Esophagus muscularis mucosa (tissue), 4 donors: ENCODE data around the gene TBL3. TPM values are rescaled to one million over a fixed set of nuclear protein-coding genes. Genes with fewer than 3 reads are reported as not detected.

ENCODE experiments used
- DNase-seq: peaks from one replicate; pipeline ENCODE4 v3.0.0-alpha.2; 2017; ENCODE audit errors: extremely low spot score
- H3K27ac ChIP-seq, 4 donors: fragments of 200-600 bp; sonication (generic); replicated peaks in 1 of 4; 1 replicate in 3 of 4; 2 replicates in 1 of 4; pipeline ENCODE4 v1.5.1; 2016 to 2019; ENCODE audit warnings: mild to moderate bottlenecking in 1 of 4
- H3K27me3 ChIP-seq, 4 donors: fragments of 200-600 bp; sonication (generic); one replicate each; pipeline versions ENCODE4 v1.5.1 to v1.6.0; 2016 to 2019
- H3K36me3 ChIP-seq, 4 donors: fragments of 200-600 bp; sonication (generic); one replicate each; pipeline ENCODE4 v1.5.1; 2016 to 2019
- H3K4me1 ChIP-seq, 4 donors: fragments of 200-600 bp; sonication (generic); one replicate each; pipeline ENCODE4 v1.5.1; 2016 to 2019
- H3K4me3 ChIP-seq, 4 donors: fragments of 200-600 bp; sonication (generic); 1 replicate in 2 of 4; 2 replicates in 2 of 4; pipeline ENCODE4 v1.5.1; 2016 to 2019; ENCODE audit warnings: mild to moderate bottlenecking in 4 of 4, moderate library complexity in 1 of 4
- H3K9me3 ChIP-seq, 4 donors: fragments of 200-600 bp; sonication (generic); 1 replicate in 3 of 4; 2 replicates in 1 of 4; pipeline ENCODE4 v1.5.1; 2016 to 2019
- CTCF ChIP-seq, 3 experiments: fragments of 200-600 bp in 2 of 3; fragments of 450-650 bp in 1 of 3; sonication (generic) in 2 of 3; IDR thresholded peaks; one replicate each; pipeline ENCODE4 v1.5.1; 2017 to 2019; ENCODE audit warnings: antibody characterized with exemption in 3 of 3, mild to moderate bottlenecking in 2 of 3, moderate library complexity in 1 of 3
- EP300 ChIP-seq: sonication (generic); formaldehyde crosslinking; IDR thresholded peaks from one replicate; pipeline ENCODE4 v1.6.1; 2017; ENCODE audit warnings: antibody characterized with exemption
- POLR2A ChIP-seq: fragments of 450-650 bp; IDR thresholded peaks from one replicate; pipeline ENCODE4 v1.6.1; 2017; ENCODE audit warnings: antibody characterized with exemption, moderate library complexity, mild to moderate bottlenecking, low read depth
- POLR2AphosphoS5 ChIP-seq, 2 donors: sonication (generic); formaldehyde crosslinking; IDR thresholded peaks; one replicate each; pipeline ENCODE4 v1.6.1; 2017; ENCODE audit warnings: antibody characterized with exemption in 2 of 2
- WGBS: methylation state at CpG from one replicate; pipeline ENCODE4 v1.1.5; 2018; 5-methylcytosine and 5-hydroxymethylcytosine counted together
- intact Hi-C: fragments of 100-400 bp; cut with DNase I; formaldehyde crosslinking; loops from one replicate; pipeline ENCODE4 v1.15.1; 2023
- total RNA-seq, 4 donors: library from RNA; depleted of rRNA; stranded (reverse); fragments of >200 nt; gene quantifications; one replicate each; pipeline versions ENCODE4 v1.1.0 to v1.2.1, GENCODE V29; 2016

TBL3 gene
- total RNA-seq, 4 donors from 2014 or later = 27.0 to 42.9 (median 36.9) TPM

DNA sequence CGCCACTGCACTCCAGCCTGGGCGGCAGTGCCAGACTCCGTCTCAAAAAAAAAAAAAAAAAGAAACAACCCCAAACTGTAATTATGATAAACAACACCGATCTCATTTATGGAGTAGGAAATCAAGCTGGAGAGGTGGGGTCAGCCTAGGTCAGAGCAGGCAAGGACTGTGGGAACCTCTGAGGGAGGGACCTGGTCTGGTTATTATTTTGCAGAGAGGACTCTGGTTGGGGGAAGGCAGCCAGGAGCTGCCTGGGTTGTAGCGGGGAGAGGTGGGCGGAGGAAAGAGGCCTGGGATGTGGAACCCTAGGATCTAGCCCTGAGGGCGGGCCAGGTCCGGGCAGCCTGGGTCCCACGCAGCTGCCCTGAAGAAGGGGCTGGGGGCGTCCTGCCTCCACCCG lies 42.7 kb upstream of the TBL3 start:
- WGBS = 10% methylated on average over 5 of the region's 11 CpGs
- Histone ChIP-seq H3K27me3 (peaks cover 0 to 32% (median 0%) of the 10 kb centered on the region in 4 donors), H3K4me3 (peak overlapping the region; percentile 74 to 76 (median 76)), H3K9me3 (no peaks in the 10 kb centered on the region), H3K4me1 (peaks cover 7 to 19% (median 13%) of the 10 kb centered on the region in 4 donors), H3K27ac (peak overlapping the region; percentile 81 to 86 (median 83)), H3K36me3 (no peaks in the 10 kb centered on the region)
- TF ChIP-seq CTCF (IDR thresholded peaks at IDR 0.05) = no peak
- no peak for TF ChIP-seq POLR2A
- TF ChIP-seq EP300 = no peak
- TF ChIP-seq POLR2AphosphoS5 (IDR thresholded peaks at IDR 0.05) = no peak
- intact Hi-C loops = loop anchor here (2.0 kb wide), 1 partner anchor 68 kb away; no protein-coding TSS in a partner anchor
- no peak for DNase-seq

DNA sequence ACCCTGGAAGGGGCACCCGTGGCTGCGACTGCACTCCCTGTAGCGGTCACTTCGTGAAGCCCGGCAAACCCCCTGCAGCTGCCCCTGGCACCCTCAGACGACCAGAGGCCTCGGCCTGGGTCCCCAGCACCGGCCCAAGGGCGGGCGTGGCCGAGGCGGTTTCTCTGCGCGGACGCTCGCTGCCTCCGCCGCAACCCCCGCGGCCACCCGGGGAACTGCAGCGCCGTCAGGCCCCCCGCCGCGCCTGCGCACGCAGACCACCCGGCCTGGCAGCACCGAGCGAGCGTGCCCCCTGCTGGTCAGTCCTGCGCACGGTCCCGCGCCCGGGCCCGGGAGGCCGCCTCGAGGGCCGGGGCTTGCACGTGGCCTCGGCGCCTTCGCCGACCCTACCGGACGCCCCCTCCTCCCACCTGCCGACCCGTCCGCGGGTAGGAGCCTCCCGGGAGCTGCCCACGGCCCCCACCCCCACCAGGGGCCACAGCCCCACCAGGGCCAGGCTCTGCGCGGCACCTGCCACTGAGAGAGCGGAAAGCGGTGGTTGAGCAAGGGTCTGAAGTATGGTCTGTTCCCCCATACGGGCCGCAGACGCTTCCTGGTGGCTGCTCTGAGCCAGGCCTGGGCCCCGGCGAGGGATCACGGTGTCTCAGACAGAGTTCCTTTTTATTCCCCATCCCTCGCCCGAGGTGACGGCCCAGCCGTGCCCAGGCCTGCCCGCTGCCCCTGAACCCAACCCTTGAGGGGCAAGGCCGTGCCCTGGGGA lies 42.1 kb upstream of the TBL3 start:
- Histone ChIP-seq H3K4me3 (peak overlapping the region; percentile 74 to 76 (median 76)), H3K36me3 (no peaks in the 10 kb centered on the region), H3K27ac (peak overlapping the region; percentile 81 to 86 (median 83)), H3K4me1 (peaks cover 7 to 19% (median 12%) of the 10 kb centered on the region in 4 donors), H3K9me3 (no peaks in the 10 kb centered on the region), H3K27me3 (peaks cover 0 to 25% (median 0%) of the 10 kb centered on the region in 4 donors)
- peak; percentile 96 for DNase-seq
- TF ChIP-seq EP300 (no peak), CTCF (IDR thresholded peaks at IDR 0.05) (peak; percentile 100), POLR2AphosphoS5 (IDR thresholded peaks at IDR 0.05) (peak in 1 of 2 donors; percentile 80)
- WGBS = 23% methylated on average over 16 of the region's 70 CpGs
- intact Hi-C loops = loop anchor here (2.0 kb wide), 1 partner anchor 69 kb away; no protein-coding TSS in a partner anchor

DNA sequence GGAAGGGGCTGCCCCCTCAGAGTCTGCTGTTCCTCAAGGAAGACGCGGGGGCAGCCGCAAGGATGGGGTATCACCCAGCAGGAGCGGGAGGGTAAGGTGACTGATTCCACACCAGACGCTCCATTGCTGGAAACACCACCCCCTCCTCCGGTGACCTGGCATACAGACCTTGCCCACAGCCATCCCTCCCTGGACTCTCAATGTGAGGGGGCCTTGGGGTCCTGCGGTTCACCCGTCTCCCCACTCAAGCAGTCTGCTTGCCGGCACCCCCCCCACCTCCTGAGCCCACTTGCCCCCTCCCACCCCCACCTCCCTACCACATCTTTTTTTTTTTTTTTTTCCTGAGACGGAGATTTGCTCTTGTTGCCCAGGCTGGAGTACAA lies 41.5 kb upstream of the TBL3 start:
- Histone ChIP-seq H3K4me1 (peaks cover 7 to 19% (median 12%) of the 10 kb centered on the region in 4 donors), H3K9me3 (no peaks in the 10 kb centered on the region), H3K36me3 (no peaks in the 10 kb centered on the region), H3K27me3 (peaks cover 0 to 19% (median 0%) of the 10 kb centered on the region in 4 donors), H3K4me3 (peak overlapping the region in 1 of 4 donors; percentile 74), H3K27ac (no peak overlapping the region)
- TF ChIP-seq EP300 = no peak
- 61% methylated on average over 10 of the region's 10 CpGs for WGBS
- intact Hi-C loops = no loop called here
- no peak for DNase-seq

DNA sequence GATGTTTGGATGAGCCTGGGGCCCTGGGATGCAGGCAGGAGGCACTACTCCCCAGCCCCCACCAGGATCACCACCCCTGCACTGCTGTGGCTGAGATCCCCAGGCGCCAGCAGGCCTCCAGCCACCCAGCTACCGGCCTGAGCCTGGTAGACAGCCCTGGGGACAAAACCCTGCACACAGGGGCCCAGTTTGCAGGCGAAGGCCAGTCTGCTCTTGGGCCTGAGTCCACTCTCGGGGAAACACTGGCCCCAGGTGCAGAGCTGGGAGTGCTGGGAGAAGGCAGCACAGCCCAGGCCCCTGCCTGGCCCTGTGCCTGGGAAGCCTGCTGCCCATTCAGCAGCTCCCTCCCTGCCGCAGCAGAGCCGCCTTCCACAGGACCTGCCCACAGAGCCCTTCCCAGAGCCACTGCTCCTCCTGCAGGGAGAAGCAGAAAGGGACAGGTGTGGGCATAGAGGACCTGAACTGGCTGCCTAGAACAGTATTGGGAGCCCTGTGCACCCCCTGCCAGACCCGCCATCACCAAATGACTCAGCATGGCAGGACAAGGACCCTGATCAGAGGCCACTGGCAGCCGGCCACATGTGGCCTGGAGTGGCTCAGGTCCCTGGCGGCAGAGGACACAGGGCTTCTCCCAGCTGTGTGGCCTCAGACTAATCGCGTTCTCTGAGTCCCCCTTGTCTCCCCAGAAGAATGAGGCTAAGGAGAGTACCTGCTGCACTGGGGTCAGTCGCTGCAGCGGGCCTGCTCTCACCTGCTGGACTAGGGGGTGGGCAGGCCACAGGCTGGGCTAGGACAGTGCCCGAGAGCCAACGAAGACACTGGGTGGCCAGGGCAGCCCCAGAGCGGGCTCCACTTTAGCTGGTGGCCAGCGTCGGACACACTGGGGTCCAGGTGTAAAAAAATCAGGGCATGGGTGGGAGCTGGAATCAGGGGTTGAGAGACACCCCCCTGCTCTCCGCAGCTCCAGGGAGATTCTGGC lies 39.5 kb upstream of the TBL3 start:
- Histone ChIP-seq H3K27me3 (peaks cover 0 to 17% (median 0%) of the 10 kb centered on the region in 4 donors), H3K27ac (no peak overlapping the region), H3K4me1 (peaks cover 7 to 19% (median 12%) of the 10 kb centered on the region in 4 donors), H3K36me3 (peaks cover 0 to 8% (median 7%) of the 10 kb centered on the region in 4 donors), H3K4me3 (no peak overlapping the region), H3K9me3 (no peaks in the 10 kb centered on the region)
- no peak for DNase-seq
- WGBS = 46% methylated on average over 5 of the region's 19 CpGs
- TF ChIP-seq CTCF (IDR thresholded peaks at IDR 0.05) (no peak), POLR2AphosphoS5 (IDR thresholded peaks at IDR 0.05) (no peak), POLR2A (no peak), EP300 (no peak)
- intact Hi-C loops = no loop called here
